Measurements from ENCODE around the gene IPO4. TPM values are rescaled to one million over a fixed set of nuclear protein-coding genes. Genes with fewer than 3 reads are reported as not detected.
"Not testable (repeated sequence)": the region's sequence is repeated elsewhere in the genome, so short reads cannot be mapped to it uniquely, and the experiment has no call there.

The IPO4 gene
- total RNA-seq, 1 donor from 2014 or later, result 24.4 TPM

DNA sequence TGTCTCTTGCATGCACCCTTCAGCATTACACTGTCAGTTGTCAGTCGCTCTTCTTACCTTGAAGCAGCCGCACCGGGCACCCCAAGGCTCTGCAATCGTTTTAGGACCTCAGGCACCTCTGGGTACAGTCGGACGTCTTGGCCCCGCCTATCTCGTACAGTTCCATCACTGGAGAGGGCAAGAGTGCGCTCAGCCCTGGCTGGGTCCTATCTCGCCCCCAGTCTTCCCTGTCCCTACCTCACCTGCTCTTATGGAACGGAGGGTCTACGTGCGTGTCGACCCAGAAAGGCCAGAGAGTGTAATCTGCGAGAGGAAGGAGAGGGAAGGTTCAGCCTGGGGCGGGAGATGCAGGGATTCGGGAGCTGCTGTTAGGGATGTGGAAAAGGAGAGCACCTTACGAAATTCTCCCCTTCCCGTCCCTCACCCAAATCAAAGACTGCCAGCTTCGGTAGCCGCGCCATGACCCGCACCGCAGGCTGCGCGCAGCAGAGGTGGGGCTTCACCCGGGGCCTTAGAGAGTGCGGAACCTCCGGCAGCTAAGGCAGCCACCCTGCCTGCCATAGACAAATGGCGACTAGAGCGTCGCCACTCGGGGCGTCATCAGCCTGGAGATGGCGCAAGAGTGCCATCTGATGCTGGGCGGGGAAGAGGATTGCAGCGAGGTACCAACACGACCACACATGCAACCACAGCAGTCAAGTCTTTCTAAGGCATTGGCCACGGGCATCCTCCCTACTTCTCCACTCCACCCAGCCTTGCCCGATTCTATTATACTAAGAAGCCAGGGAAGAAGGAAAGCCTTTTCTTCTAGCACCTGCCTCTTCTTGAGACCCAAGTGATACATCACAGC, 27.1 kb upstream of the IPO4 start, which contains the start of gene MDP1:
MDP1 (minus strand) TSS at position 572 of the 850 bp plus-strand sequence; CDS start at position 461, 111 bp downstream.
- peak; percentile 93 for DNase-seq (ENCODE audit: low read depth in 2 of 2)

DNA sequence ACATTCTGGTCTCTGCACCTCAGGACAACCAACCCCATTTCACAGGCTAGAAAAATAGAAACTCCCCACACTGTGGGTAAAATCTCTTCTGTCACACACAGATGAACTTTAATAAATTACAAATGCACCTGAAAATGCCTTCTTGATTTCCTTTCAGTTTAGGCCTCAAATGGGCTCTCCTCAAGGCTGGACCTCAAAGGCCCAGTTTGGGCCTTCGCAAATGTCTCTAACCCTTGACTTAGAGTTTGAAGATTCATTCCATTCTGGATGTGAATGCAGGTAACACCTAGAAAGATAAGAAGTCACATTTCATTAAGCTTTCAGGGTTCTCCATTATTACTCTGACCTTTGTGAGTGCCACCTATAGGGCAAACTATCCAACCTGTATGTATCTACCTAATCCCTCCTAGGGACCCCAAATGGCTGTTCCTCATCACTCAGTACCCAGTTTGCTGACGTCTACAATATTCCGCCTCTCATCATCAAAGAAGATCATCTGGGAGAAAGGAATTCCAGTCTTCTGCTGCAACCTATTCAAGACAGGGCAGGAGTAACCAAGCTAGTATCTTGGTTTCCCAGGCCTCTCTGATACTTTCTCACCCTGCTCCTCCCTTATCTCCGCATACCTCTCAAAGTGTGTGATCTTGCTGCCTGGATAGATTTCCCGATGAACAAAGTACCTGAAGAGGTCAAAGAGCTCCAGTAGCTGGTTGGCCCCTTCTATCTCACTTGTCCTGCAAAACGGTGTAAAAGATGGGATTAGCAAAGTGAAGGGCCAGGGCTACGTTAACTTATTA, 25.4 kb upstream of the IPO4 start:
- DNase-seq (ENCODE audit: low read depth in 2 of 2), result no peak

DNA sequence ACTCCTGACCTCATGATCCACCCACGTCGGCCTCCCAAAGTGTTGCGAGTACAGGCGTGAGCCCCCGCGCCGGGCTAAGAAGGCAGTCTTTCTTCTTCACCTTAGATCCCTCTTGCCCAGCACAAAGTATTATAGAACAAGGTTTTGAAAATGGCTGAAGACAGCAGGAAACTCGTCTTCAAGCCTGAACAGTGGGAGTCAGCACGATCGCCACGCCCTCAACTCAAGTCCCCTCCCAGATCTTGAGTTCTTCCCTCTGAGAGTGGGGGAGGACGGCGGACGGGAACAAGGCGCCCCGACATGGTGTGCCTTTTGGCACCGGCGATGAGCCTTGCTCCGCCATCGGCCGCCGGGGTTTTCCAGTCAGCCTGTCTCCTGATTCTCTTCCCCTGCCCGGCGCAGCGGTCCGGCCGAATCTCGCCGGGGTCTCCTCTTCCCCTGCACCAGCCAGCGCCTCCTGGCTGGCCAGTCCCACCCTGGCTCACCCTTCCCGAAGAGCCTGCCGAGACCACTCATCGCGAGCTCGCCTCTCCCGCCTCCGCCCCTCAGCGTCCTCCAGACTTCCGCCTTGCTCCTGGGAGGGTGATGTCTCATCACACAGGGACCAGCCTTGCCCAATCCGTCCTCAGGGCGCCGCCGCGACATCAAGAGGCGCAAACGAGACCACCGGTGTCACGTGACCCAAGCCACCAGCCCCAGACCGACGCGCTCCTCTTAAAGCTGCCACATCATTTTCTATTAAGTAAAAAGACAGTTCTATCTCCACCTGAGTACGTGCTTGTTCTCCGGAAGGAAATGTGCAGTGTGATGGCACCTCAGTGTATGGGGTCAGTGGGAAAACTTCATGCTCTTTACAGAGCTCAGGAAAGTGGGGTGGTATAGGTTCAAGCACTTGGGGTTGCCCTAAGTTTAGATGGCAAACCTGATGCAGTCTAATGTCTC, 24.6 kb upstream of the IPO4 start, which contains the start of gene CHMP4A:
CHMP4A (minus strand) TSS at position 565 of the 942 bp plus-strand sequence; CDS start at position 516, 49 bp downstream.
- DNase-seq (ENCODE audit: low read depth in 2 of 2), result peak; percentile 98 to 99

- no peak for DNase-seq (ENCODE audit: low read depth in 2 of 2)
Observed at GRCh38 chr14:24211311-24211710, 22.7 kb upstream of the IPO4 start.

- DNase-seq (ENCODE audit: low read depth in 2 of 2), result no peak
Observed at GRCh38 chr14:24207625-24208024, 19.0 kb upstream of the IPO4 start.

GRCh38 chr14:24207104-24207551, 18.5 kb upstream of the IPO4 start:
- DNase-seq (ENCODE audit: low read depth in 2 of 2), result no peak

DNA sequence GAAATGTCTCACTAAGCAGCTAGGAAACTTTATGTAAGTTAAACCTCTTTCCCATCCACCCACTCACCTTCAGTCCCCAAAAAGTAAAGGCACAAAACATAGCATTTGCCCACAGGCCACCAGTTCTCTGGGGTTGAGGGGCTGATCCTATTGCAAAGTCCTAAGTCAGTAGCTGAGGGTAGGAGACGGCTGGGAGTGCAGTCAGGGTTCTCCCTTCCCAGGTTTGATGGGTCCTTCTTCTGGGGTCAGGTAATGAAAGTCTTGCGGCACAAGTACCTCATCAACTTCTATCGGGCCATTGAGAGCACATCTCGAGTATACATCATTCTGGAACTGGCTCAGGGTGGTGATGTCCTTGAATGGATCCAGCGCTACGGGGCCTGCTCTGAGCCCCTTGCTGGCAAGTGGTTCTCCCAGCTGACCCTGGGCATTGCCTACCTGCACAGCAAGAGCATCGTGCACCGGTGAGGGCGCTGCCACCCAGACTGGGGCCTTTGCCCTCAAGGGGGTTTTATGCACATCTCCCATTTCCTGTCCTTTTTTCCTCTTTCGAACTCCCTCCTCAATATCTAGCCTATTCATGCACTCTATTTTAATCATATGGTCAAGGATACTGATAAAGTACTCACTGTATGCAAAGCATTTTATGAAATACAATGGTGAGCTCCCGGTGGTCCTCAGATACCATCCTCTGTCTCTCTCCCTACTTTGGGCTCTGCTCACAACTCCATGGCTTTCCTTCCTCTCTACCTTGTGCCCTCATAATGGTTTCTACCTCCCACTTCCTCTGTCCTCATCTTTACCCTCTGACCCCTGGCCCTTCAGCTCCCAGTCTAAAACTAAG, 17.9 kb upstream of the IPO4 start:
- DNase-seq (ENCODE audit: low read depth in 2 of 2), result no peak

- no peak for DNase-seq (ENCODE audit: low read depth in 2 of 2)
Observed at GRCh38 chr14:24204163-24205146, 15.8 kb upstream of the IPO4 start.

DNA sequence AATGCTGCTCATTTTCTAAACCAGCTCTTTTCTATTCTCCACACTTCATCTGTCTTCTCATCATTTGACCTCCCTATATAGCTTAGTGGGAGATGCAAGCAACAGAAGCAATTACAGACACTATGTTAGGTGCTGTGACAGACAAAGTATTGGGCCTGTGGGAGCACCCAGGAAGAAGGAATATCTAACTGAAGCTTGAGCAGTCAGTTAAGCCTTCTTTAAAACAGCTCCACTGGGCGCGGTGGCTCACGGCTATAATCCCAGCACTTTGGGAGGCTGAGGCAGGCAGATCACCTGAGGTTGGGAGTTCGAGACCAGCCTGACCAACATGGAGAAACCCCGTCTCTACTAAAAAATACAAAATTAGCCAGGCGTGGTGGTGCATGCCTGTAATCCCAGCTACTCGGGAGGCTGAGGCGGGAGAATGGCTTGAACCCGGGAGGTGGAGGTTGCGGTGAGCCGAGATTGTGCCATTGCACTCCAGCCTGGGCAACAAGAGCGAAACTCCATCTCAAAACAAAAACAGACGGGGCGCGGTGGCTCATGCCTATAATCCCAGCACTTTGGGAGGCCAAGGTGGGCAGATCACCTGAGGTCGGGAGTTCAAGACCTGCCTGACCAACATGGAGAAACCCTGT, 14.8 kb upstream of the IPO4 start:
- DNase-seq (ENCODE audit: low read depth in 2 of 2), result not testable (repeated sequence)

DNA sequence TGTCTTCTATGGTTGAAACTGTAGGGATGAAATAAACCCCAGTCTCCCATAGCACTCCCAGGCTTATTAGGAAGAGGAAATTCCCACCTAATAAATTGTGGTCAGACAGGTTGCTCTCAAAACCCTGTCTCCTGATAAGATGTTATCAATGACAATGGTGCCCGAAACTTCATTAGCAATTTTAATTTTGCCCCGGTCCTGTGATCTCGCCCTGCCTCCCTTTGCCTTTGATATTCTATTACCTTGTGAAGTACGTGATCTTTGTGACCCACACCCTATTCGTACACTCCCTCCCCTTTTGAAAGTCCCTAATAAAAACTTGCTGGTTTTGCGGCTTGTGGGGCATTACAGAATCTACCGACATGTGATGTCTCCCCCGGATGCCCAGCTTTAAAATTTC, 13.9 kb upstream of the IPO4 start:
- not testable (repeated sequence) for DNase-seq (ENCODE audit: low read depth in 2 of 2)

DNA sequence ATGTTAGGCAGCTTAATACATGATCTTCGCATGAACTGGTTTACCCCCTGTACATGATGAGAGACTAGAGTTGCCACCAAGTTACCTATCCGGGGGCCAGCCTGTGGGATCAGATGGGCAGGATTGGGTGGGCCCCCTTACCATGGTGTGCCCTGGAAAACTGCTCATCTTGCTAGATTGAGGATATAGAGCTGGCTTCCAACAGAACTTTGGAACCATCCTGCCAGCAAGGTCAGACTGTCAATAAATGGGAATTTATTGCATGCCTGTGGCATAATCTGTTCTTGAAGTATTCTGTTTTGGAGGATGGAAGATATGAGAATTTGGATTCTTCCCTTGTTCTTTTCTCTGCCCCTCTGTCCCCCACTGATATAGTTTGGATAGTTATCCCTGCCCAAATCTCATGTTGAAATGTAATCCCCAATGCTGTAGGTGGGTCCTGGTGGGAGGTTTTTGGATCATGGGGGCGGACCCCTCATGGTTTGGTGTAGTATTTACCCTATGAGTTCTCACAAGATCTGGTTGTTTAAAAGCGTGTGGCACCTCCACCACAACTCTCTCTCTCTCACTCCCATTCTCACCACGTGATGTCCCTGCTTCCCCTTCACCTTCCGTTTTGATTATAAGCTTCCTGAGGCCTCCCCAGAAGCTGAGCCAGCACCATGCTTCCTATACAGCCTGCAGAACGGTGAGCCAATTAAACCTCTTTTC, 10.4 kb upstream of the IPO4 start:
- no peak for DNase-seq (ENCODE audit: low read depth in 2 of 2)

- no peak for DNase-seq (ENCODE audit: low read depth in 2 of 2)
Observed at GRCh38 chr14:24197056-24197450, 8.4 kb upstream of the IPO4 start.

- peak; percentile 30 to 41 for DNase-seq (ENCODE audit: low read depth in 2 of 2)
Observed at GRCh38 chr14:24196071-24197055, 7.7 kb upstream of the IPO4 start.

DNA sequence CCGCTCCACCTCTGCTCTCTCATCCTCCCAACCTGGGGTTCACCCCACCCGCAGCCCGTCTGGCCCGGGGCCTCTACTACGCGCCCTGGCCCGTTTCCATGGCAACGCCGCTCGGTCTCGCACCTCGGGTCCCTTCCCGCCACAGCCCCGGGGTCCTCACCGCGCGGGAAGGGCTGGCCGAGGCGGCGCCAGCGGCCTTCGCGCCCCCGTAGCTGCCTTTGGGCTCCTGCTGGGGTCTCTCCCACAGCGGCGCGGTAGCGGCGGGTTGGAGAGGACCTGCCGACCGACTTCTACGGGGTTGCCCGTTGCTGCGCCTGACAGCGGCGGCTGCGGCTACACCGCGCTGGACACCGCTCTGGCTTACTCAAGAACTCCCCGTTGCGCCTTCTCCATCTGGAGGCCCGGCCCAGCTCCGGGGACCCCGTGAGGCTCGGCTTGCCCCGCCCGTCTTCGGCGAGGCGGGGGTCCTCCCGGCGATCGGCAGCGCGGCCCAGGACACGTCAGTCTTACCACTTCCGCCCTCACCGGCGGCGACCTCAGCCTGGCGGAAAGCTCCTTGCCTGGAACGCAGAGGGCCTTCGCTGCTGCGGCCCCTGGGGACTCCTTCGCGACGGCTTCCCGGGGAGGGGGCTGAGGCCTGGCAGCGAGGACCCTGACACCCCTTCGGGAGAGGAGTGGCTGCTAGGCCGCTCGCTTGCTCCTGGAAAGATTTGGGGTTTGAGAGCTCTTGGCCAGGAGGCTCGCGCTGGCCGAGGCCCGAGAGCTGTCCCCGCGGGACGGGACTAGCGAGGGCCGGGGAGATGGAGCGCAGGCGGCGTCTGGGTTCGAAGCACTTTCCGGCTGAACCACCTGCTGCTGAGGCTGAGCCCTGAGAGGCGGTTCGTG, 6.8 kb upstream of the IPO4 start, which contains the start of gene TM9SF1:
TM9SF1 (minus strand) TSS at position 256 of the 885 bp plus-strand sequence. CDS start 422 bp downstream, outside the sequence.
- DNase-seq (ENCODE audit: low read depth in 2 of 2), result peak; percentile 90 to 92

DNA sequence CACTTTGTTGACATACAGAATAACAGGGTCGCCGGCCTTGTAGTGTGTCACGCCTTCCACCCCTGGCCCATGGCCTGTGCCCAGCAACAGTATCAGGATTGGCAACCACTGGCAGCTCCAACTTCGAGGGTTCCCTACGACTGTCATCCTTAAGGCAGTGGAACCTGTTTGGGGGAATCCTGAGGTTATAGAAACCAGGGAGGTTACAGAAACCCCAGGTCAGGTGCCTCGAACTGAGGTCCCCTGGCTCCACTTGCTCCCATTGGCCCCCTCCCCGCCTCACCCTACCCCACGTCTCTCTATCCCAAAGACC, 6.2 kb upstream of the IPO4 start:
- DNase-seq (ENCODE audit: low read depth in 2 of 2), result no peak
